Measurements from ENCODE around the gene ZNF264.

The ZNF264 gene

DNA sequence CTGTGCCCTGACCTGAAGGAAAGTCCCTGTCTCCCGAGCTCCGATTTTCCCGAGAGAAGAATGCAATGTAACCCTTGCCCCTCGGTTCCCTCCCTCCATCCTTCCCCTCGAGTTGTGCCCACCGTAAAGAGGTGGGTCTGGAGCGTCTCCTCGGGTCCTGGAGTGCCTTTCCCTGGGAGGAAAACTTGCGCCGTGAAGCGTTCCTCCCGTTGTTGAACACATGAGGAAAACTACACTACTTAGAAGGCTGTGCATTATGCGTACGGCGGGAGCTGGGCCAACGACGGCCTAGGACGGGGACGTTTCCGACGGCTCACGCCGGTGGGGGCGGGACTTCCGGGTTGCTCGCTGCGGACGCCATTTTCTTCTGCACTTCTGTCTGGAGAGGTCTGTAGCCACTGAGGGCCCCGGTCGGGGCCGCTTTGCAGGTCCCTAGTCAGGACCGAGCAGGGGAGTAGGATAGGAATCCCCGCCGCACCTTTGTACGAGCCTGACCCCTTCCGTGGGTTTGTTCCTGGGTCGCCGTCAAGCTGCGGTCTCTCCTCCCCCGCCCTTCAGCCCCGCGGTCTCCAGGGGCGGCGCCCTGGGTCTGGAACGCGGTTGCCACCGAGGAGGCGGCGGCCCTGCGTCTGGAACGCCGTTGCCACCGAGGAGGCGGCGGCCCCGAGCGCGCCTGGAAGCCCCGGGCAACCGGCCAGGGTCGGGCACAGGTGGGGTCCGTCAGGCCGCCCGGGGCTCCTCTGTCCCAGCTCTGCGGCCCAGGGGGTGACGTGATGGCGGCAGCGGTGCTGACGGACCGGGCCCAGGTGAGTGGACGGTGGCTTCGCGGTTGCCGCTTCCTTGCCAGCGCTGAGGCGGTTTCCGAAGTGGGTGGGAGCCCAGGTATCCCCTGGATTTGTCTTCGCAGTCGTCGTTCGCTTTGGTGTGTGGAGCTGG, at the start of gene ZNF264:
ZNF264 (plus strand) TSS at position 360 of the 936 bp plus-strand sequence; CDS start at position 774, 414 bp downstream.
- H3K36me3 ChIP-seq (ENCODE audit: control insufficient read depth in 5 of 5, insufficient read depth in 5 of 5, low read length in 5 of 5) = peaks cover 10 to 31% (median 31%) of the 10 kb centered on the region in 5 donors
- H3K27me3 ChIP-seq (ENCODE audit: control insufficient read depth in 5 of 5, insufficient read depth in 4 of 5, low read length in 5 of 5) = no peaks in the 10 kb centered on the region
- peaks cover 0 to 5% (median 0%) of the 10 kb centered on the region in 5 donors for H3K9me3 ChIP-seq (ENCODE audit: control insufficient read depth in 5 of 5, low read length in 5 of 5)
- H3K4me3 ChIP-seq (ENCODE audit: low read depth in 1 of 5, low read length in 5 of 5) = peak within 1 kb of the TSS; percentile 89 to 98 (median 96)
- peaks cover 4 to 30% (median 29%) of the 10 kb centered on the region in 5 donors for H3K4me1 ChIP-seq (ENCODE audit: control insufficient read depth in 5 of 5, insufficient read depth in 5 of 5, low read length in 5 of 5)
- peak within 1 kb of the TSS; percentile 90 to 99 (median 94) for H3K9ac ChIP-seq (ENCODE audit: low read length in 5 of 5)
- H3K27ac ChIP-seq (ENCODE audit: low read depth, low read length) = peak within 1 kb of the TSS; percentile 75

DNA sequence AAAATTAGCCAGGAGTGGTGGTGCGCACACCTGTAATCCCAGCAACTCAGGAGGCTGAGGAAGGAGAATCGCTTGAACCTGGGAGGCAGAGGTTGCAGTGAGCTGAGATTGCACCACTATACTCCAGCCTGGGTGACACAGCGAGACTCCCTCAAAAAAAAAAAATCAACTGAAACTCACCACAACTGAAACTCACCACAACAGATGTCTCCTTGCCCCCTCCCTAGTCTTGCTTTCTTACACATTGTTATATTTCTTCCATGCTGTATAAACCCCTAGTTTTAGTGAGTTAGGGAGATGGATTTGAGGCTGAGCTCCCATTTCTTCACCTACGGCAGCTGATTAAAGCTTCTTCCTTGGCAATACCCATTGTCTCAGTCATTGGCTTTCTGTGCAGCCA, 49.6 kb upstream of the ZNF264 start:
- no peaks in the 10 kb centered on the region for H3K4me1 ChIP-seq (ENCODE audit: control insufficient read depth in 5 of 5, insufficient read depth in 5 of 5, low read length in 5 of 5)
- H3K27ac ChIP-seq (ENCODE audit: low read depth, low read length) = no peak overlapping the region
- no peak overlapping the region for H3K4me3 ChIP-seq (ENCODE audit: low read depth in 1 of 5, low read length in 5 of 5)
- peaks cover 0 to 2% (median 0%) of the 10 kb centered on the region in 5 donors for H3K9me3 ChIP-seq (ENCODE audit: control insufficient read depth in 5 of 5, low read length in 5 of 5)
- no peaks in the 10 kb centered on the region for H3K36me3 ChIP-seq (ENCODE audit: control insufficient read depth in 5 of 5, insufficient read depth in 5 of 5, low read length in 5 of 5)
- H3K27me3 ChIP-seq (ENCODE audit: control insufficient read depth in 5 of 5, insufficient read depth in 4 of 5, low read length in 5 of 5) = peaks cover 0 to 2% (median 0%) of the 10 kb centered on the region in 5 donors
- H3K9ac ChIP-seq (ENCODE audit: low read length in 5 of 5) = no peak overlapping the region

DNA sequence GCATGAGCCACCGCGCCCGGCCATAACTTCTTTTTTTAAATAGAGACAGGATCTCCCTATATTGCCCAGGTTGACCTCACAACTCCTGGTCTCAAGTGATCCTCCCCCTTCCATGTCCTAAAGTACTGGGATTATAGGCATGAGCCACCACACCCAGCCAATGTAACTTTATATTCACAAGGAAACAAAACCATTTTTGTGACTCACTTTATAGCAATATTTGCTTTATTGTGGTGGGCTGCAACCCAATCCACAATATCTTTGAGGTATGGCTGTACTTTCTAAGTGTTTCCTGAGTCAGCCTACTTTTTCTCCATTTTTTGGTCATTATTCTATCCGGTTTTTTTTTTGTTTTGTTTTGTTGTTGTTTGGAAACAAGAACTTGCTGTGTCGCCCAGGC, 38.4 kb upstream of the ZNF264 start:
- no peak overlapping the region for H3K9ac ChIP-seq (ENCODE audit: low read length in 5 of 5)
- no peak overlapping the region for H3K4me3 ChIP-seq (ENCODE audit: low read depth in 1 of 5, low read length in 5 of 5)
- no peak overlapping the region for H3K27ac ChIP-seq (ENCODE audit: low read depth, low read length)
- no peaks in the 10 kb centered on the region for H3K36me3 ChIP-seq (ENCODE audit: control insufficient read depth in 5 of 5, insufficient read depth in 5 of 5, low read length in 5 of 5)
- peaks cover 0 to 2% (median 0%) of the 10 kb centered on the region in 5 donors for H3K27me3 ChIP-seq (ENCODE audit: control insufficient read depth in 5 of 5, insufficient read depth in 4 of 5, low read length in 5 of 5)
- peaks cover 0 to 3% (median 0%) of the 10 kb centered on the region in 5 donors for H3K9me3 ChIP-seq (ENCODE audit: control insufficient read depth in 5 of 5, low read length in 5 of 5)
- no peaks in the 10 kb centered on the region for H3K4me1 ChIP-seq (ENCODE audit: control insufficient read depth in 5 of 5, insufficient read depth in 5 of 5, low read length in 5 of 5)

DNA sequence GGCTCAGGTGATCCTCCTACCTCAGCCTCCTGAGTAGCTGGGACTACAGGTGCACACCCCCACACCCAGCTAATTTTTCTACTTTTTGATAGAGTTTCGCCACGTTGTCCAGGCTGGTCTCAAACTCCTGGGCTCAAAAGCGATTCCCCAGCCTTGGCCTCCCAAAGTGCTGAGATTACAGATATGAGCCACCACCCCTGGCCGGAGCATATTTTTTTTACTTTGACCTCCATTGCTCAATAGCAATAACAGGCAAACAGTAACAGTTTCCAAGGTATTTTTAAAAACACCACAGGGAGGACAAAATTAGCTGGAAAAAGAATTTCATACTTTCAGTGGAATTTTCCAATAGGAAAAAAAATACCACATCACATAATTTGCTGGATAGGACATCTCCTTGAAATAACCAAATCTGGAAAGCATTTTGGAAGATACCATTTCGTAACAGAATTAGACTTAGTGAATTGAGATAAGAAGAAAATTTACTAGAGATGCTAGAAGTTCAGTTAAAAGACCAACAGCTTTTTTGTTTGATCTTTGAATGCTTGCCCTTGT, 29.2 kb upstream of the ZNF264 start:
- no peak overlapping the region for H3K4me3 ChIP-seq (ENCODE audit: low read depth in 1 of 5, low read length in 5 of 5)
- no peak overlapping the region for H3K9ac ChIP-seq (ENCODE audit: low read length in 5 of 5)
- no peaks in the 10 kb centered on the region for H3K9me3 ChIP-seq (ENCODE audit: control insufficient read depth in 5 of 5, low read length in 5 of 5)
- H3K27me3 ChIP-seq (ENCODE audit: control insufficient read depth in 5 of 5, insufficient read depth in 4 of 5, low read length in 5 of 5) = no peaks in the 10 kb centered on the region
- H3K36me3 ChIP-seq (ENCODE audit: control insufficient read depth in 5 of 5, insufficient read depth in 5 of 5, low read length in 5 of 5) = no peaks in the 10 kb centered on the region
- H3K27ac ChIP-seq (ENCODE audit: low read depth, low read length) = no peak overlapping the region
- H3K4me1 ChIP-seq (ENCODE audit: control insufficient read depth in 5 of 5, insufficient read depth in 5 of 5, low read length in 5 of 5) = peaks cover 0 to 5% (median 0%) of the 10 kb centered on the region in 5 donors

DNA sequence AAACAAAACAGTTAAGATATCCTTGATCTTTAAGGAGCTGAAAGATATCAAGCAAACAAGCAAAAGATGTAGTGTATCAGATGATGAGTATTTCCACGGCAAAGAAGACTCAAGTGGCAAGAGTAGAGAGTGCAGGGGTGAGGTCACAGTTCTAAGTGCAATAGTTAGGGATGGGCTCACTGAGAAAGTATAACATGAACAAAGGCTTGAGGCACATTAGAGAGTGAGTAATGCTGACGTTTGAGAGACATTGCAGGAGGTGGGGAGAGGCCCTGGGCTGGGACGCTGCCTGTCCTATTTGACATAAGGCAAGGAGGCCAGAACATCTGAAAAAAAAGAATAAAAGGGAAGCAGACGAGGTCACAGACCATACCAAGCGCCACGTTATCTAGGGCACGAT, 25.5 kb upstream of the ZNF264 start:
- no peaks in the 10 kb centered on the region for H3K36me3 ChIP-seq (ENCODE audit: control insufficient read depth in 5 of 5, insufficient read depth in 5 of 5, low read length in 5 of 5)
- H3K4me1 ChIP-seq (ENCODE audit: control insufficient read depth in 5 of 5, insufficient read depth in 5 of 5, low read length in 5 of 5) = peaks cover 0 to 5% (median 0%) of the 10 kb centered on the region in 5 donors
- no peak overlapping the region for H3K27ac ChIP-seq (ENCODE audit: low read depth, low read length)
- no peak overlapping the region for H3K4me3 ChIP-seq (ENCODE audit: low read depth in 1 of 5, low read length in 5 of 5)
- no peak overlapping the region for H3K9ac ChIP-seq (ENCODE audit: low read length in 5 of 5)
- no peaks in the 10 kb centered on the region for H3K9me3 ChIP-seq (ENCODE audit: control insufficient read depth in 5 of 5, low read length in 5 of 5)
- H3K27me3 ChIP-seq (ENCODE audit: control insufficient read depth in 5 of 5, insufficient read depth in 4 of 5, low read length in 5 of 5) = no peaks in the 10 kb centered on the region

DNA sequence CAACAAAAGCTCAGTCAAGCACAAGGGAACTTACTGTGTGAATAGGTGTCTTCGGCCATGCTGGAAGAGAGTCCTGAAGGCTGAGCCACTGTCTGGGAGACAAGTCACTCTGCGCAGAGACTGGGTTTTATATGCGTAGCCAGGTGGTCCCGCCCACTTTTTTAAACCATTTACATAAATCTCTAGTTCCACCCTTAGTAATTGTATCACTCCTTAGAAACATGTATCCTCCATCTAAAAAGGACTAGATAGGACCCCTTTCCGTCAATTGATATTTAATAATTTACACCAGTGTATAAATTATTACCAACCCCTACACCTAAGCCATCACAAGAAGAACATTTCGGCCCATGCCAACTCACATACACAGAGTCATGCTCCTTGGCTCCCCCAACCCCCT, 23.9 kb upstream of the ZNF264 start, which contains the start of gene DUXA:
DUXA (minus strand) TSS at position 101 of the 400 bp plus-strand sequence; CDS start at position 59, 42 bp downstream.
- H3K4me3 ChIP-seq (ENCODE audit: low read depth in 1 of 5, low read length in 5 of 5) = no peak within 1 kb of the TSS

DNA sequence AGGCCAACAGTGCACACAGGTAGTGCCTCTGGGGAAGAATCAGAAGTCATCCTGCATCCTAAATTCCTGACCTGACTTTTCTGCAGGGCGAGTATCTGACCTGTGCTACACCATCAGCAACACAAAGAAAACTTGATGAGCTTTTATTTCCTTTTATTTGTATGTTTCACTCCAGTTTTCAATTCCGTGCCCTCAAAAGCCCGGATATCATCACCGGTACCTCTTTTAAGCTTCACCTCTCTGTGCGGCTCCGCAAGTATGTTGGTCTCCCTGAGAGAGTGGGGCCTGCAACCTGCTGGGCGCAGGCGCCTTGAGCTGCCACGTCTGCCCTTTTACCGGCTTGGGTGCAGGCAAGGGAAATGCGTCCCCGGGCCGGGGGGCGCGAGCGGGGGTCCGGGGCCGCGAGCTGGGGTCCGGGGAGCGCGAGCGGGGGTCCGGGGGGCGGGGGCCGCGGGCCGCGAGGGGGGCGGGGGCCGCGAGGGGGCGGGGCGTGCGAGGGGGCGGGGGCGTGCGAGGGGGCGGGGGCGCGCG, 19.7 kb upstream of the ZNF264 start:
- no peak overlapping the region for H3K27ac ChIP-seq (ENCODE audit: low read depth, low read length)
- H3K9me3 ChIP-seq (ENCODE audit: control insufficient read depth in 5 of 5, low read length in 5 of 5) = no peaks in the 10 kb centered on the region
- H3K9ac ChIP-seq (ENCODE audit: low read length in 5 of 5) = peak overlapping the region in 1 of 5 donors; percentile 75
- H3K36me3 ChIP-seq (ENCODE audit: control insufficient read depth in 5 of 5, insufficient read depth in 5 of 5, low read length in 5 of 5) = no peaks in the 10 kb centered on the region
- no peaks in the 10 kb centered on the region for H3K27me3 ChIP-seq (ENCODE audit: control insufficient read depth in 5 of 5, insufficient read depth in 4 of 5, low read length in 5 of 5)
- peaks cover 0 to 15% (median 10%) of the 10 kb centered on the region in 5 donors for H3K4me1 ChIP-seq (ENCODE audit: control insufficient read depth in 5 of 5, insufficient read depth in 5 of 5, low read length in 5 of 5)
- H3K4me3 ChIP-seq (ENCODE audit: low read depth in 1 of 5, low read length in 5 of 5) = peak overlapping the region in 4 of 5 donors; percentile 32 to 63 (median 58)

More for the DNA sequence above, 23.9 kb upstream of the ZNF264 start, which contains the start of gene DUXA:
- H3K9me3 ChIP-seq (ENCODE audit: control insufficient read depth in 5 of 5, low read length in 5 of 5) = no peaks in the 10 kb centered on the region
- H3K27me3 ChIP-seq (ENCODE audit: control insufficient read depth in 5 of 5, insufficient read depth in 4 of 5, low read length in 5 of 5) = no peaks in the 10 kb centered on the region
- no peaks in the 10 kb centered on the region for H3K36me3 ChIP-seq (ENCODE audit: control insufficient read depth in 5 of 5, insufficient read depth in 5 of 5, low read length in 5 of 5)
- peaks cover 0 to 10% (median 6%) of the 10 kb centered on the region in 5 donors for H3K4me1 ChIP-seq (ENCODE audit: control insufficient read depth in 5 of 5, insufficient read depth in 5 of 5, low read length in 5 of 5)
- H3K9ac ChIP-seq (ENCODE audit: low read length in 5 of 5) = no peak within 1 kb of the TSS
- H3K27ac ChIP-seq (ENCODE audit: low read depth, low read length) = no peak within 1 kb of the TSS

DNA sequence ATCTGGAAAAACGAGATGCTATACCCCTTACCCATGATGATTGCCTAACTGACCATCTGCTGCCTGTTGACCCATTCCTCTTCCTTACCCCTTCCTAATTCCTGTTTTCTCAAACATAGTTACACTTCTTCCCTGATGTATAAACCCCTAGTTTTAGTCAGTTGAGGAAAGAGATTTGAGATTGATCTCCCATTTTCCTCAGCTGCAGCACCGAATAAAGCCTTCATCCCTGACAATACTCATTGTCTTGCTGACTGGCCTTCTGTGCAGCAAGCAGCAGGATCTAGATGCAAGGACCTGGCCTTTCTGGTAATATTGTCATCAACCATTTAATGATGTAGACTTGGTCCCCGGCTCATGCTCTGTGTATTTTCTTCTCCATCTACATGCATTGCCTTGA, 999 bp upstream of the ZNF264 start:
- peaks cover 0 to 5% (median 0%) of the 10 kb centered on the region in 5 donors for H3K9me3 ChIP-seq (ENCODE audit: control insufficient read depth in 5 of 5, low read length in 5 of 5)
- H3K27me3 ChIP-seq (ENCODE audit: control insufficient read depth in 5 of 5, insufficient read depth in 4 of 5, low read length in 5 of 5) = no peaks in the 10 kb centered on the region
- no peak overlapping the region for H3K9ac ChIP-seq (ENCODE audit: low read length in 5 of 5)
- H3K4me1 ChIP-seq (ENCODE audit: control insufficient read depth in 5 of 5, insufficient read depth in 5 of 5, low read length in 5 of 5) = peaks cover 4 to 30% (median 29%) of the 10 kb centered on the region in 5 donors
- peak overlapping the region in 3 of 5 donors; percentile 90 to 98 (median 96) for H3K4me3 ChIP-seq (ENCODE audit: low read depth in 1 of 5, low read length in 5 of 5)
- no peak overlapping the region for H3K27ac ChIP-seq (ENCODE audit: low read depth, low read length)
- peaks cover 7 to 20% (median 20%) of the 10 kb centered on the region in 5 donors for H3K36me3 ChIP-seq (ENCODE audit: control insufficient read depth in 5 of 5, insufficient read depth in 5 of 5, low read length in 5 of 5)

DNA sequence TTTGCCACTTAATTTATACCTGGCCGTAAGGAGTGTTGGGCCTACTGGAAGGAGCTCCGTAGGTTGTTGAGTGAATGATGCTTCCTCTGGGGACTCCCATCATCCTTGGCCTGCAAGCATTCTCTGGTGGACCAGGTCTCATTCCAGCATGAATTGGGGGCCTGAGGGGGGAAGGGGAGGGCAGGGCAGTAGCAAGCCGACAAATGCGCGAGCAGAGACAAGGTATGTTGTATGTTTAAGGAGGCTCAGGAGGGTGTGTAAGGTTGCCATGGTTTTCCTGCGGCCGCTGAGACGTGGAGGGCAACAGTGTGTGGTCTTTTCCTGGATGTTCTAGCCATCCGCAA, 749 bp downstream of the ZNF264 start:
- peaks cover 10 to 38% (median 38%) of the 10 kb centered on the region in 5 donors for H3K36me3 ChIP-seq (ENCODE audit: control insufficient read depth in 5 of 5, insufficient read depth in 5 of 5, low read length in 5 of 5)
- H3K27ac ChIP-seq (ENCODE audit: low read depth, low read length) = peak overlapping the region; percentile 75
- peaks cover 0 to 3% (median 0%) of the 10 kb centered on the region in 5 donors for H3K9me3 ChIP-seq (ENCODE audit: control insufficient read depth in 5 of 5, low read length in 5 of 5)
- H3K27me3 ChIP-seq (ENCODE audit: control insufficient read depth in 5 of 5, insufficient read depth in 4 of 5, low read length in 5 of 5) = no peaks in the 10 kb centered on the region
- H3K9ac ChIP-seq (ENCODE audit: low read length in 5 of 5) = peak overlapping the region; percentile 3 to 99 (median 94)
- peaks cover 4 to 30% (median 29%) of the 10 kb centered on the region in 5 donors for H3K4me1 ChIP-seq (ENCODE audit: control insufficient read depth in 5 of 5, insufficient read depth in 5 of 5, low read length in 5 of 5)
- H3K4me3 ChIP-seq (ENCODE audit: low read depth in 1 of 5, low read length in 5 of 5) = peak overlapping the region; percentile 89 to 98 (median 96)

Data from subcutaneous abdominal adipose tissue (tissue), 5 donors.